ENCODE measurements around the gene ENTPD2.

GRCh38 chr9:137052293-137052692 is 1.6 kb downstream of the ENTPD2 start:
- TF ChIP-seq RELA (IDR thresholded peaks at IDR 0.05; ENCODE audit: borderline replicate concordance, partially characterized antibody) (no peak), CTCF (IDR thresholded peaks at IDR 0.05 in 2 of 3, conservative IDR thresholded peaks at IDR 0.05 in 1 of 3; ENCODE audit: control insufficient read depth in 2 of 3, extremely low read depth in 1 of 3, insufficient read depth in 1 of 3, low read depth in 3 of 3, low read length in 3 of 3) (no peak)
